Upper lobe of left lung (tissue), 4 donors: Measurements from ENCODE around the gene CYBC1.

Experiments
- EP300 ChIP-seq, 4 donors: sonication (generic); formaldehyde crosslinking; IDR thresholded peaks; one replicate each; pipeline ENCODE4 v1.5.1; 2017; ENCODE audit warnings: antibody characterized with exemption in 4 of 4, control low read depth in 2 of 4
- POLR2AphosphoS5 ChIP-seq, 2 donors: sonication (generic); formaldehyde crosslinking; IDR thresholded peaks; one replicate each; pipeline ENCODE4 v1.5.1; 2017; ENCODE audit warnings: antibody characterized with exemption in 2 of 2

GRCh38 chr17:82407255-82407654 is 43.3 kb downstream of the CYBC1 start:
- no peak for TF ChIP-seq POLR2AphosphoS5 (IDR thresholded peaks at IDR 0.05)
- TF ChIP-seq EP300 (IDR thresholded peaks at IDR 0.05): no peak
